HG02981 (cell line): ENCODE measurements around the gene BCL2L14.
A peak's percentile ranks its signal among the peaks of the same experiment; 100 is the strongest.

Source experiments
- ATAC-seq: cut with Tn5 transposase; IDR thresholded peaks from one replicate; pipeline ENCODE4 v1.9.1; 2021; ENCODE audit warnings: mild to moderate bottlenecking, moderate library complexity; ENCODE audit not compliant: unreplicated experiment

Gene BCL2L14

GRCh38 chr12:12070674-12071656, at the start of gene BCL2L14:
Gene BCL2L14 (plus strand): TSS chr12:12070939. CDS start chr12:12079306, 8,367 bp downstream.
- ATAC-seq = no peak

GRCh38 chr12:12022306-12022936, 48.3 kb upstream of the BCL2L14 start:
- no peak for ATAC-seq

- no peak for ATAC-seq
These were observed 47.3 kb upstream of the BCL2L14 start for GRCh38 chr12:12023456-12023855.

- ATAC-seq = peak; percentile 89
These were observed 45.6 kb upstream of the BCL2L14 start for GRCh38 chr12:12024911-12025682.

GRCh38 chr12:12025799-12026386, 44.8 kb upstream of the BCL2L14 start:
- ATAC-seq = no peak

- ATAC-seq = no peak
These were observed 41.9 kb upstream of the BCL2L14 start for GRCh38 chr12:12028668-12029402.

- ATAC-seq = no peak
These were observed 41.1 kb upstream of the BCL2L14 start for GRCh38 chr12:12029653-12030052.

- no peak for ATAC-seq
These were observed 38.4 kb upstream of the BCL2L14 start for GRCh38 chr12:12032260-12032791.

GRCh38 chr12:12032851-12033797, 37.6 kb upstream of the BCL2L14 start:
- ATAC-seq = no peak

- no peak for ATAC-seq
These were observed 36.9 kb upstream of the BCL2L14 start for GRCh38 chr12:12033824-12034223.

- ATAC-seq = no peak
These were observed 36.4 kb upstream of the BCL2L14 start for GRCh38 chr12:12034344-12034743.

- ATAC-seq = no peak
These were observed 35.5 kb upstream of the BCL2L14 start for GRCh38 chr12:12035229-12035628.

GRCh38 chr12:12036901-12037300, 33.8 kb upstream of the BCL2L14 start:
- ATAC-seq = peak; percentile 27

GRCh38 chr12:12039897-12040296, 30.8 kb upstream of the BCL2L14 start:
- ATAC-seq = no peak

- ATAC-seq = no peak
These were observed 24.3 kb upstream of the BCL2L14 start for GRCh38 chr12:12046401-12046800.

GRCh38 chr12:12047682-12048081, 23.1 kb upstream of the BCL2L14 start:
- no peak for ATAC-seq

GRCh38 chr12:12048266-12048665, 22.5 kb upstream of the BCL2L14 start:
- no peak for ATAC-seq

- no peak for ATAC-seq
These were observed 22.0 kb upstream of the BCL2L14 start for GRCh38 chr12:12048714-12049113.

GRCh38 chr12:12051668-12052067, 19.1 kb upstream of the BCL2L14 start:
- ATAC-seq = no peak
